Transverse colon (tissue), 3 donors: ENCODE results near the gene TMEM192.

Source experiments
- CTCF ChIP-seq, 5 experiments: fragments of 200-600 bp in 3 of 5; fragments of 450-650 bp in 2 of 5; sonication (generic) in 3 of 5; IDR thresholded peaks; 1 replicate in 2 of 5; 2 replicates in 3 of 5; pipeline ENCODE4 v1.5.1; 2016 to 2017; ENCODE audit warnings: antibody characterized with exemption in 5 of 5, inconsistent platforms in 3 of 5, mild to moderate bottlenecking in 2 of 5, moderate library complexity in 1 of 5
- EP300 ChIP-seq: sonication (generic); formaldehyde crosslinking; IDR thresholded peaks from one replicate; pipeline ENCODE4 v1.6.1; 2017; ENCODE audit warnings: antibody characterized with exemption, low read depth

DNA sequence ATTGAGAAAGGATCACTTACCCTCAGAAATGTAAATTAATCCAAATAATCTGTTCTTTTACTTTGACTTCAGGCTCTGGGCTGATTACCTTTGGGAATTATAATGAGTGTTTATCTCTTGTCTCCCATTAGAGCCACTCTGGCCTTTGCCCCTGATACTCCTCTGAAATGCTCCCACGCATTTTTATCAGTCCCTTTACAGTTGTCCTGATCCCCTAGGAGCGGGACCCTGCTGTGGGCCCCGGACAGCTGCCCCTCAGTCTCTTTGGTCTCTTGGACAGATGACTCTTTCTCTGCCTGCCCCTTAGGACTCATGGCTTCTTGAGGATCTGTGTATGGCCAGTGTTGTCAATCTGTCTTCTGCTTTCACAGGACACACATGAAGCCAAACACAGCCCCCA, 60.0 kb downstream of the TMEM192 start:
- TF ChIP-seq CTCF (IDR thresholded peaks at IDR 0.05) (no peak), EP300 (no peak)
